CD4-positive, alpha-beta T cell treated with Interleukin-10 for 1 hour (primary cell): ENCODE data around the gene COX6A2.

ENCODE experiments used
- DNase-seq: peaks from one replicate; pipeline ENCODE4 v3.0.0-alpha.2; 2020

COX6A2 gene

DNA sequence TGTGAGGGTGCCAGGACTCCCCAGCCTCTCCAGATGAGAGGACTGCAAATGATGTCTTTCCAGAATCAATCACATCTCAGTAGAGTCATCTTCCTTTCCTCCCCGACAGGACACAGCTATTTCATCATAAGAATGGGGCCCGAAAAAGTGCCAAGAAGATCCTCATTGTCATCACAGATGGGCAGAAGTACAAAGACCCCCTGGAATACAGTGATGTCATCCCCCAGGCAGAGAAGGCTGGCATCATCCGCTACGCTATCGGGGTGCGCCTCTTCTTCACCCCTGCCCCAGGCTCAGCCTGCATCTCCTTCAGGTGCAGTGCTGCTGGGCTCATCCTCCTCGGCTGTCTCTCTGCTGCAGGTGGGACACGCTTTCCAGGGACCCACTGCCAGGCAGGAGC, 20.8 kb downstream of the COX6A2 start:
- no peak for DNase-seq

DNA sequence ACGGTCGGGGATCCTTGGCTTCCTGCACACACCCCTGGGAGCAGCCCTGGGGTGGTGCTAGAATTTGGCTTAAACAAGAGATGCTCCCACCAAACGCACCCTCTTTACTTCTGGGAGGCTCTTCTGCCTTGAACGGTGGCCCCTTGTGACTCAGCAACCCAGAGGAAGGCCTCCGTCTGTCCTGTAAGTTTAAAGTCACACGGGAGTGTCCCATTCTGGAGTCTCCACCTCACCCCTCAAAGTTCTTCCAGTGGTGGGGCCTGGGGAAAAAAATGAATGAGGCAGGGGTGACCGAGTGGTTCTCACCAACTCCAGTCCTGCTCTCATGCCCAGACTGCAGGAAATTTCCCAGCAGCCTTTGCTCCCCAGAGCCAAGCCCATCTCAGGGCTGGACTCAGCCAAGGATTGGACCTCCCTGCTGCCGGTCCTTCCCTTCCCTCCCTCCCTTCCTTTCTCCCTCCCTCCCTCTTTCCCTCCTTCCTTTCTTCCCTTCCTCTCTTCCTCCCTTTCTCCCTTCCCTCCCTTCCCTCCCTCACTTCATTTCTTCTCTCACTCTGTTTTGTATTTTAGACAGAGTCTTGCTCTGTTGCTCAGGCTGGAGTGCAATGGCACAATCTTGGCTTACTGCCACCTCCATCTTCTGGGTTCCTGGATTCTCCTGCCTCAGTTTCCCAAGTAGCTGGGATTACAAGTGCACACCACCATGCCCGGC, 23.7 kb downstream of the COX6A2 start:
- DNase-seq, result no peak

DNA sequence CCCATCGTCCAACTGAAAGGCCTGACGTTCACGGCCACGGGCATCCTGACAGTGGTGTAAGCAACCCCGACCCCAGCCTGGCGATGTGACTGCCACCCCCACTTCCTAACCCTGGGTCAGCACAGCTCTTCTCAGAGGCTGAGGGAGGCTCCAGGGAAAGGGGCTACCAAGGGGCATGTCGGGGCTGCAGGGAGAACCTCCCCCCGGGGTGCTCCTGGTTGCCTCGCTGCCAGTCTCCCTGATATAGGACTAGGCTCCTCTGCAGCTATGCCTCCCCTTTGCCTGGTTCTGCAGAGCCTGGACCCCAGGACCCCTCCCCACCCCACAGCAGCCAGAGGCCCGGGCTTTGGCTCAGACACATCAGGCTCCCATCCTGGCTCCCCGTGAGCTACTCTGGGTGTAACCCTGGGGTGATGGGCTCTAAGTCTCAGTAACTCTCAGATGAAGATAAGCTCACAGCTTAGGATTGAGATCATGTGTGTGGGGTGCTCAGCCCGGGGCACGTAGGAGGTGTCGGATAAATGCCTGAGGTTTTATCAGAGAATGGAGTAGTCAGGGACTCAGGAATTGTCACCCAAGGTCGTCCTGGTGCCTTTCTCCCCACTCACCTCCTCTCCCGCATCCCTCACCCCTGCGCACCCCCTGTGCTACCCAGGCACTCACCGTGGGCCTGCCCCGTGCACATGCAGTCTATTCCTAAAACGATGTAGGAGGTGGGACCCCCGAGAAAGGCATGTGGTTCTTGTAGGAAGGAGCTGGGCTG, 24.4 kb downstream of the COX6A2 start:
- no peak for DNase-seq

DNA sequence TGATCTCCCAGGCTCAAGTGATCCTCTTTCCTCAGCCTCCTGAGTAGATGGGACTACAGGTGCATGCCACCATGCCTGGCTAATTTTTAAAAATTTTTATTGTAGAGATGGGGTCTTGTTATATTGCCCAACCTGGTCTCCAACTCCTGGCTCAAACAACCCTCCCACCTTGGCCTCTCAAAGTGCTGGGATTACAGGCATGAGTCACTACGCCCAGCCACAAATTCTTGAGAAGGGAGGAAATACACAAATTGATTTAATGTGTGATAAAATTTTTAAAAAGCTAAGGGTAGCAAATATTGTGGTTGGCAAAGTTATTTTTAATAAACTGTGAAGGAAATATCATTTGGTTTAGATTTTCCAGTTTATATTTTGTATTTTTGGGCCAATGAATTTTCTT, 25.5 kb downstream of the COX6A2 start:
- DNase-seq, result no peak

DNA sequence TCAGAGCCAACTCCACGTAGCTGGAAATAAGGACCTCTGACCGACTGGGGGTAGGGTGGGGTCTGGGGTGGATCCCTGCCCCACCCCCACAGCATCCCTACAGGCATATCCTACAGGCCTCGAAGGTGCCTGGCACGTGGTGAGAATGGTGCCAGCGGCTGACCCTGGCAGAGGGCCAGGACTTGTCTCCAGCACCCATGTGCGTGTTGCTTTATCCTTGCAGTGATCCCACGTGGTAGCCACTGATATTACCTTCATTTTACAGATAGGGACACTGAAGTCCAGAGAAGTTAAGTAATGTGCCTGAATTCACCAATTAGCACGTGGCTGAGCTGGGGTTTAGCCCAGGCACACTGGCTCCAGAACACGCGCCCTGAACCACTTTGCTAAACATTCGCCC, 26.7 kb downstream of the COX6A2 start:
- no peak for DNase-seq

DNA sequence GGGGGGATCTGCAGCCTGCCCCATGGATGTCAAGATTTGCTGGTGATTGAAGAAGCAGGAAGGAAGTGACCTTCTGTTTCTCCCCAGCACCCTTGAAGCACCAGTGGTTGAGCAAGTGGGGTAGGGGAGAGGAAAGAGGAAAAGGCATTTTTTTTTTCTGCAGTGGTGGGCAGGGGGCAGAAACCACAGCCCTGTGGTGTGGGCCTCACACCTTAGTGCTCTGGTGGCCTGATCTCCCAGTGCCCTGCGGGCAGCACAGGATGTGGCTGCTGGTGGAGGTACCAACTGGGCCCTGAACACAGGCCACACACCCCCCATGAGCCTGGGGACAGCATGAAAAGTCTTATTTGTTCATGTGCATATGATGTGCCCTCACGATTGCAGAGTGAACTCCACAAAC, 28.0 kb downstream of the COX6A2 start:
- peak; percentile 23 for DNase-seq

DNA sequence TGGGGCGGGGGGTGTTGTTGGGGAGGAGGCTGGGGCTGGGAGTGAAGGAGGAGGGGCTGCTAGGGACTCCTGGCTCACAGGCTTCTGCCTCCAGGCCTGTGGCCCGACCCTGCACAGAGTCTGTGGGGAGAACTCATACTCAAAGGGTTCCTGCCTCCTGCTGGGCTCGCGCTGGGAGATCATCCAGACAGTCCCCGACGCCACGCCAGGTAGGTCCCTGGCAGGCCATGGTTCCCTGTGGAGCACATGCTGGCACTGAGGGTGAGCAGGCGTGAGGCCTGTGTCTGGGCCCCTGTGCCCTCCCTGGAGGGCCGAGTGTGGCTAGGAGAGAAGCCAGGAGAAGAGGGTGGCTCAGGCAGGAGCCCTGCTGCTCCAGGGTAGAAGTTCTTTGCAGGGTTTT, 30.5 kb downstream of the COX6A2 start:
- DNase-seq, result no peak

DNA sequence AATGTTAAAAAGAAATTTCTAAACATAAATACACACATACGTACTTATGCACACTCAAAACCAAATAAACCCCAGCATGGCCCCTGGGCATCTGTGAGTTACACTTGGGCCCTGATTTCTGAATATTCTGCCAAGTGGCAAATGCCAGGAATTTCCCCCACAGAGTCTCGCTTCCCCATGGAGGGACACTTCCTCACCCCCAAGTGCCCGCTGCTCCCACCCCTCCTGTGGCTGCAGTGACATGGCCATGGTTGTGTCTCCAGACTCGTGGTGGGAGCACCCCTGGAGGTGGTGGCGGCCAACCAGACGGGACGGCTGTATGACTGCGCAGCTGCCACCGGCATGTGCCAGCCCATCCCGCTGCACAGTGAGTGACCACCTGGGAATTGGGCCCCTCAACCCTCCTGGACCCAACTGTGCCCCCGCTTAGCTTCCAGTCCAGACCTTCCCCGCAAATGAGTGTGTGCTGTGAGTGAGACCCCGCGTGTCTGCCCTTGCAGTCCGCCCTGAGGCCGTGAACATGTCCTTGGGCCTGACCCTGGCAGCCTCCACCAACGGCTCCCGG, 31.0 kb downstream of the COX6A2 start:
- DNase-seq, result no peak

DNA sequence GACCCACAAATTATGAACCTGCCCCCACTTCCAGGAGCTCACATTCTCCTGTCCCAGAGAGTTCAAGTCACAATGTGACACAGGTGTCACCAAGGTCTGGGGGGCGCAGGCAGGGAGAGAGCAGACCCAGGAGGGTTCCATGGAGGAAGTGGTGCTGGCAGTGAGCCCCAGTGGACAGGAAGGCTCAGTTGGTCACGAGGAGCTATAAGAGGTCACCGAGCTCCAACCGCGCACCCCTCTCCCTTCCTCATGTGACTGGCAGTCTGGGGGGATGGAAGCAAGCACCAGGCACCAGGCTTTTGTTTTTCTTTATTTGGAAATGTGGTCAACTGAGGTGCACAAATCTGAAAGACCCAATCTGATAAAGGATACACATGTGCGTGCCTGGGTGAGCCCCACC, 32.5 kb downstream of the COX6A2 start:
- DNase-seq, result no peak

DNA sequence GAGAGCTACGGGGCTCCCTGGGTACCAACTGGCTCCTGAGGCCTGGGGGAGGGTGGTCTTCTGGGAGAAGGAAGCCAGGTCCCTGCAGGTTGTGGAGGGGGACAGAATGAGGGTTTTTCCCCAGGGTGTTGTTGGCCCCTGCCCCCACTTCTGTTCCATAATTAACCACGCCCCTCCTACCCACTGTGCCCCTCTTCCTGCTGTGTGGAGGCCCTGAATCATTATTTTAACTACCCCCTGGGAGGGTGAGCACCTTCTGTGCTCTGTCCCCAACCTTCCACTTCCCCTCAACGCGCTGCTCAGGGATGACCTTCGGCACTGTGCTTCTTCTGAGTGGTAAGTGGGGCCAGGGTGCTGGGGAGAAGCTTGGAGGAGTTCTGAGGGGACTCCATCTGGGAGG, 35.1 kb downstream of the COX6A2 start, which contains the start of gene ITGAD:
TSS of gene ITGAD (plus strand) at position 280 of the 400 bp plus-strand sequence. CDS start at position 306, 26 bp downstream.
- no peak for DNase-seq

DNA sequence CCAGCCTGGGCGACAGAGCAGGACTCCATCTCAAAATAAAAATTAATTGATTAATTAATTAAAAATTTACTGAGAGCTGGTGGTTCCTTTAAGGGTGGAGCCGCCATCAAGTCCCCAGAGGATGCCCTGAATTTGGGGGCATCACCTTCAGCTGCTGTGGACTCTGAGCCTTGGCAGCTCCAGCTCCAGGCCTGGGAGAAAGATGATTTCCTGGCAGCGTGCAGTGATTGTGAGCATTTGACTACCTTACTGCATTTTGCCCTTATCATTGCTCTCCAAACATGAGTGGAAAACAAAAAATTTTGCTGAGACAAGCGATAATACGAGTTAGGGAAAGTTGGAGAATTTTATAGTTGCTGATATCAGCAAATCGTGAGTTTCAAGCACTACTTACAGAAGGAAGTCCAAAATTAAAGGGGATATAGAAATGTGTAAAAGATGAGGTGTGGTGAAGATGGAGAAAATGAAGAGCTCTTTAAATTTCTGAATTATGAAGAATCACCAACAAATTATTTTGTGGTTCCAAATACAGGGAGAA, 37.6 kb downstream of the COX6A2 start:
- no peak for DNase-seq

DNA sequence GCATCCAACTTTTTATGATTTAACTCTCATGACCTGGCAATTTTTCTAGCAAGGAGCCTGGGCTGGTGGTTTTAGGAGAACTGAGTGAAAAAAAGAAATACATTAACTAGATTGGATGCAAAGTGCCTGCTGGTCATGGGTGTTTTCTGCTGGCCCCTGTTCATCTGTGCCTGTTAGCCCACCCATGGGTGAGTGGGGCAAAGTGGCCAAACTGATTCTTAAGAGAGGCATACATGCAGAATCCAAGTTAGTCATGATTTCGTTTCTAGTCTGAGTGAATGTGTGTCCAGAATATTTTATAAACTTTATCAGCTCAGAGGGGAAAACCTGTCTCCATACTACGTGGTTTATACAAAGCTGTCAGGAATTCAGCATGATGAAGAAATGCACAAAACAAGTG, 39.6 kb downstream of the COX6A2 start:
- no peak for DNase-seq

DNA sequence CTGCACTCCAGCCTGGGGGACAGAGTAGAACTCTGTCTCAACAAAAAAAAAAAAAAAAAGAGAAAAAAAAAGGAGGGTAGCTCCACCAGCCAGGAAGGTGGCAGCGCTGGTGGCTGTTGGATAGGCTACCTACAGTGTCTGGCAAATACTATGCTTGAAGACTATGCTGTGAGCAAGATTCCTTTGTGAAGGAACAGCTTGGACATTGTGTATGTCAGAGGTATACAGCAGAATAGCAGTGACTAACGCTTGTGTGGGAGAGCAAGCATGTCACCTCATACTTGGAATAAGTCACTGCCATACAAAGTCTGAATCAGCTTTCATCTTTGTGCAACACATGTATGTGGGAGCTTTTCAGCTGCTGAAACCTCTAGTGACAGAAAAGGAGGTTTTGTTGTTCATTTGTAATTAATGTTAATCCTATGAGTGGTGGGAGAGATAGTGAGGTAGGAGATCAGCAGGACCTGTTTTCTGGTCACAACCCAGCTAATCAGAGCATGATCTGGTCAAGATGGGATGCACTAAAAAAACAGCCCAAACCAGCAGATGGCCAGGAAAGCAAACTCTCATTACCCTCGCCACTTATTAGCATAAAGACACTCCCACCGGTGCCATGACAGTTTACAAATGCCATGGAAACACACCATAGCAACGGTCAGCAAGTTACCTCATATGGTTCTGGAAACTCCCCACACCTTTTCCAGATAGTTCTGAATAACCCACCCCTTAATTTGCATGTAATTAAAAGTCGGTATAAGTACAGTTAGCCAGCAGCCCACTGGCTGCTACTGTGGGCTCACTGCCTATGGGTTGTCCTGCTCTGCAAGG, 41.8 kb downstream of the COX6A2 start:
- DNase-seq, result peak; percentile 36

DNA sequence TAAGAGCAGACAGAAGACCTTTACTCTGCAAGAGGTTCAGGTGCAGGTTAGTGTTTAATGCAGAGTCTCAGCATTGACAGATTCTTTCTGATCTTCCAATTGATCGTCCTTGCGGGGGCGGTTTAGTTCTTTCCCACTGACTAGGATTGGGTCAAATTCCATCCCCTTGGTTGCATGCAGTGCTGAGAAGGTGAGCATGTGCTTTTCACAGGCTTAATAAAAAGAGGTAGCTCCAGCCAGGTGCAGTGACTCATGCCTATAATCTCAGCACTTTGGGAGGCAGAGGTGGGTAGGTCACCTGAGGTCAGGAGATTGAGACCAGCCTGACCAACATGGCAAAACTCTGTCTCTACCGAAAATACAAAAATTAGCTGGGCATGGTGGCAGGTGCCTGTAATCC, 42.5 kb downstream of the COX6A2 start:
- no peak for DNase-seq

DNA sequence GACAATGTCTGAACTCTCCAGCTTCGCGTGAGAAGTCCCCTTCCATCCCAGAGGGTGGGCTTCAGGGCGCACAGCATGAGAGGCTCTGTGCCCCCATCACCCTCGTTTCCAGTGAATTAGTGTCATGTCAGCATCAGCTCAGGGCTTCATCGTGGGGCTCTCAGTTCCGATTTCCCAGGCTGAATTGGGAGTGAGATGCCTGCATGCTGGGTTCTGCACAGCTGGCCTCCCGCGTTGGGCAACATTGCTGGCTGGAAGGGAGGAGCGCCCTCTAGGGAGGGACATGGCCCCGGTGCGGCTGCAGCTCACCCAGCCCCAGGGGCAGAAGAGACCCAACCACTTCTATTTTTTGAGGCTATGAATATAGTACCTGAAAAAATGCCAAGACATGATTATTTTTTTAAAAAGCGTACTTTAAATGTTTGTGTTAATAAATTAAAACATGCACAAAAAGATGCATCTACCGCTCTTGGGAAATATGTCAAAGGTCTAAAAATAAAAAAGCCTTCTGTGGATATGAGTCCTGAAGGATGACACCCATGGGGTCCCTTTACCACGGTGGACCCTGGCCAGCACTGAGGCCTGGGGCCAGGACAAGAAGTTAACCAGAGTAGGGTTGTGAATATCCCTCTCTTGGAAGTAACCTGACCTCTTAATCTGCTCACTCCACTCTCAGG, 45.5 kb downstream of the COX6A2 start:
- peak; percentile 65 for DNase-seq

DNA sequence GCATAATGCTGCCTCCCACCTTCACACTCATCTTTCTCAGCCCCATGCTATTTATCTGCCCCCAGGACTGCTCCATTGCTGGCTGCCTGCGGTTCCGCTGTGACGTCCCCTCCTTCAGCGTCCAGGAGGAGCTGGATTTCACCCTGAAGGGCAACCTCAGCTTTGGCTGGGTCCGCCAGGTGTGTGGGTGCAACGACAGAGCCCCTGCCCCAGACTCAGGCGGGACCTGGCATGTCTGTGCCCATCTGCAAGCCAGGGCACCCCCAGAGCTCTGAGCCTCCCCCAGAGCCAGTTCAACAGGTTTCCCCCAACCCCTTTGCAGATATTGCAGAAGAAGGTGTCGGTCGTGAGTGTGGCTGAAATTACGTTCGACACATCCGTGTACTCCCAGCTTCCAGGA, 48.0 kb downstream of the COX6A2 start:
- no peak for DNase-seq
